Daoy (cell line): ENCODE measurements around the gene MT1A. TPM values are rescaled to one million over a fixed set of nuclear protein-coding genes. Genes with fewer than 3 reads are reported as not detected.

Experiments
- DNase-seq: peaks from one replicate; pipeline ENCODE4 v3.0.0-alpha.2; 2015; ENCODE audit warnings: low read depth
- total RNA-seq: library from RNA; depleted of rRNA; stranded (reverse); fragments of >200 nt; shearing (Covaris generic); gene quantifications from 2 replicates; pipeline ENCODE4 v1.2.3, GENCODE V29; 2014; rRNA removed

MT1A gene
- total RNA-seq, 1 experiment from 2014 or later = not detected

DNA sequence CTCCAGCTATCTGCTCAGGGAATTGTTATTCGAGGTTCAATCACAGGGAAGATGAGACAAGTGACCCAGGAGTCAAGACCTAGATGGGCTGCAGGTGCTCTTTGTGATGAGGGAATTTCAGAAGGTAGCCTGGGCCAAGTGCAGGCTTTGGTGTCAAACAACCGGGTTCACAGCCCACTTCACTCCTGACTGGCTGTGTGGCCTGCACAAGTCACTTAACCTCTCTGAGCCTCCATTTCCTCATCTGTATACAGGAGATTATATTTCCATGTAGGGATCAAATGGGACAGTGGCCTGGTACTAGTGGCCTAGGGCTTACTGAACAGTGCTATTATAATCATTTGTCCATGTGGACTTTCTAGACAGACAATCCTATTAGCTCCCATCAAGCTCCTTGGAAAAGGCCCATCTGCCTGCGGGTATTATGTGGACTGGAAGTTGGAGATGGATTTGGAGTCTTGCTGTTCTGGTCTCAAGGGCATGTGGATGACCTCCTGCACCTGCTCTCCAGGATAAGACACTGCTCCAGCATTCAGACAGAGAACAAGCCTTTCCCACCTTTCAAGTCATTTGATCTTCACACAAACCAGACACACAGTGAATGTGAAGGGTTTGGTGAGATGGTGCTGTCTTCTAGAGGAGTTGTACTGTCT is 40.7 kb downstream of the MT1A start:
- DNase-seq = no peak

DNA sequence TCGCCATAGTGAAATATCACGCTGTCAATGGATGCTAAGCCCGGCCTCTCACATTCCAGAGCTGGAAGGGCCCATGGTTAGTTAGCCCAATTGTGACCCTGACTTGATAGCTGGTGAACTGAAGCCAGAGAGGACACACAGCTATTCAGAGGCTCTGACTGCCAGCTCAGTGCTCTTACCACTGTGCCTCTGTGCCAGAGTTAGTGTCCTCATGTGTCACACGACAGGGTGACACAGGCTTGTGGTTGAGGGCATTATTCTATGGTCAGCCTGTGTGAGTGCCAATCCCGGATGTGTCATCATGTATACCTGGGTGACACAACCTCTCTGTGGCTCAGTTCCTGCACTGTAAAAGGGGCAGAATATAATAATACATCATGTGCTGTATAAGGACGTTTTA is 41.4 kb downstream of the MT1A start:
- DNase-seq = peak; percentile 28

DNA sequence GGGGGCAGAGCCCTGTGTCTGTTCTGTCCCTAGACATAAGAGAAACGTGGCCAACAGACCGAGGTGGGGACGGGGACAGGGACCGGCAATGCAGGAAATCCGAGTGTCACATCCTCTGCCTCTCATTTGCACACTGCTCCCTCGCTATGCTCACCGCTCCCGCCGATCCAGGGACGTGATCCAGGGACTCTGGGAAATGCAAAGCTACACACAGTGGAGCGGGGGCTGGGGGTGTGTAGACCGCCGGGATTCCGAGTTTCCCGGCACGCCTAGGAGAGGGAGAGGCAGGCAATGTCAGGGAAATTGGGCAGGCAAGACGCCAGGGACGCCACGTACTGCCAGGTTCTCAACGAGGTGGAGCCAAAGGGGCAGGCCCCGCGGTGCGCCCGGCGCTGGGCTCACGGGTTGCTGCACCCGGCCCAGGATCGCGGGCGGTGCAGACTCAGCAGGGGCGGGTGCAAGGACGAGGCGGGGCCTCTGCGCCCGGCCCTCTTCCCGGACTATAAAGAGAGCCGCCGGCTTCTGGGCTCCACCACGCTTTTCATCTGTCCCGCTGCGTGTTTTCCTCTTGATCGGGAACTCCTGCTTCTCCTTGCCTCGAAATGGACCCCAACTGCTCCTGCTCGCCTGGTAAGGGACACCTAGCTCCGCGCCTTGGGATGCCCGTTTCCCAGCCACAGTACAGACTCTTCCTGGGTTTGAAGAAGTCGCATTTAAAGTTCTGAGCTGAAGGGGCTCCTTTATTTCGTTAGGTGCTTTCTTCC is 43.7 kb downstream of the MT1A start, which contains the start of gene MT1X:
MT1X (plus strand) TSS at position 532 of the 764 bp plus-strand sequence; CDS start at position 603, 71 bp downstream.
- DNase-seq = peak; percentile 91

DNA sequence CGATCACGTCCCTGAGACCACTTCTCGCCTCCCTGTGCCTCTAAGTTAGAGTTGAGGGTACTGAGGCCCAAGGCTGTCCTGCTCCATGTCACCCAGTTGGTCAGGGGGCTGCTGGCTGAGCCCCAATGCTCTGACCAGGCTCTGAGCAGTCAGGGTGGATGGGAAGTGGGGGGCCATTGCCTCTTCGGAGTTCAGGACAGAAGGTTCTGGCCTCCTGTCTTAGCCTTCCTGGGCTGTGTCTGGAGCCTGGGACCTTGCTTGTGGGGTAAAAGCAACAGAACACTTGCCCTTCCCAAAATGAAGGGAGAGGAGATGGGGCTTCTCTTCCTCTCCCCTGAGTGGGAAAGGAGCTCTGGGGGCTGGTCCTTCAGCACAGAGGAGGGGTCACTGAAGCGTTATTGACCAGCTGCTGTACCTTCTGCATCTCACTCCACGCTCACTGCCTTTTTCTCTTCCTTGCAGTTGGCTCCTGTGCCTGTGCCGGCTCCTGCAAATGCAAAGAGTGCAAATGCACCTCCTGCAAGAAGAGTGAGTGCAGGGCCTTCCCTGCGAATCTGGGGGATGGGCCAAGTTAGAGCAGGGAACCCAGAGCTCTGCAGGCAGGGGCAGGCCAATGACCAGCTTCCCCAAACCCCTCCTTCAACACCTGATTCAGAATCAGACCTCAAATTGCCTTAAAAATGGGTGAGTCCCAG is 44.4 kb downstream of the MT1A start:
- DNase-seq = no peak

DNA sequence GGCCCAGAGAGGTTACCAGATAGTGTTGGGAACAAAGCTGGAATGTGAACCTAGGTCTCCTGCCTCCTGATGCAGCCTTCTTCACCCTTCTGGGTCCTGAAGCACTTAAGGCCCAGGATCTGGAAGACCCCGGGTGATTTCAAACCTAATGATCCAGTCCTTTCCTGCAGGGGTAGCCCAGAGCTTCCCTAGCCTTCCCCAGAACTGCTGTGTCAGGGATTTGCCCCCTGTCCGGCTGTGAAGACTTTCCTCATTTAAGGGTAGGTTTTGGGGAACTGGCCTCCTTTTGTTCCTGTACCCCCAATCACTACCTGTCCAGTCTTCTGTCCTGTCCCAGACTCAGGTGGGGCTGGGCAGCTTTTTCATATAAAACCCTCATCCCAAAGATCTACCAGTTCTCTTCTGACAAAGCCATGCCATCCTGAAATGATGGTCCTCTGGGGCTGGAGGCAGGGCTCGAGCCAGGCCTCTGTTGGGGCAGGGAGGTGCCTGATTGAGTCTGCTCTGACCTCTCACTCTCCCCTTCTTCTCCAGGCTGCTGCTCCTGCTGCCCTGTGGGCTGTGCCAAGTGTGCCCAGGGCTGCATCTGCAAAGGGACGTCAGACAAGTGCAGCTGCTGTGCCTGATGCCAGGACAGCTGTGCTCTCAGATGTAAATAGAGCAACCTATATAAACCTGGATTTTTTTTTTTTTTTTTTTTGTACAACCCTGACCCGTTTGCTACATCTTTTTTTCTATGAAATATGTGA is 45.1 kb downstream of the MT1A start:
- no peak for DNase-seq

DNA sequence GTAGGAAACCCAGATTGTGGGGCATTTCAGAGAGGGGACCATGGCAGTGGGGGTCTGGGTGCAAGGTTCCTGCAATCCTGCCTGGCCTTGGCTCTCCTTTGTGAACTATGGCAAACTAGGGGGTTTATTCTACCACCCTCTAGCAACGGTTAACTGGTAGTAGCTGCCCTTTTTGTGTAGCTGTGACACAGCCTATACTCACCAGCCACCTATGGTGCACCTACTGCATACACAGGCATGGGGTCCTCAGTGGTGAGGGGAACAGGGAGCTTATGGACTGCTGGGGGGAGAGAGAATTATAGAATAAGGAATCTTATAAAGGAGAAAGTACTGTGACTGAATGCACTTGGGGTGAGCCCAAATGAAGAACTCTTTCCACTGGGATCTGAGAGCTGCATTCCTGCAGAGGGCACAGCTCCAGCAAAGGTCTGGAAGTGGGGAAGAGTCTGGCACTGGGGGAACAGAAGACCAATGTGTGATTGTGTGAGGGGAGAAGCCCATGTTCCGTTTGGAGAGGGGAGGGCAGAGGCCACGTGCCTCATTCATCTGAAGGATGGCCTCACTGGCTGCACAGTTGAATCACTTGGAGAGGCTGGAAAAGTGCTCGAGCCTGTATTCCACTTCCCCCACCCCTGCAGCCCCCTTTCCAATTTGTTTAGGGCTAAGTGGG is 45.9 kb downstream of the MT1A start:
- DNase-seq = no peak

DNA sequence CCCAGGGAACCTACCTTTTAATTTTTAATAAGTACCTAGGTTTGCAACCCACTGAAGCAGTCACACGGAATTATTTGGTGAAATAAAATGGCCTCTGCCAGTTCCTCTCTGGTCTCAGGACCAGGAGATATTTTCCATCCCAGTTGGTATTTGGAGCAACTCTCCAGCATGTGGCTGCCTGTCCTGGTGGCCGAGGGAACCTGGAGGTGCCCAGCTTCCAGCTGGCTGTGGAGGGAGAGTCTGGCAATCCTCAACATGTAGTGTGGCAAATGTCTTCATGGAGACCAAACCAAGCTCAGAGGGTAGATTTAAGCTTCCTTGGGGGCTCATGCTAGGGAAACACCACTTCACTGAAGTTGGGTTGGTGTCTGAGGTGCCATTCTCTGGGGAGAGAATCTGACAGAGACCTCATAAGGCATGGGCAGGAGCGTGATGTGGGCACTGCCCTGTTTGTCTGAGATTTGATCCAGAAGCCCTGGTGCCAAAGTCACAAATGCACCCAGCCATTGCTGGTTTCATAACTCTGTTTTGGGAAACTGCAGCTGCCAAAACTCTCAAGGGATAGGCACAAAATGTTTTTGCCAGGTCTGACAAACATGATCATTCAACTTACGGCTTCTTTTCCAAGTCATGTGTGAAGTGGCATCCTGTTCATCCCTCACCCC is 46.6 kb downstream of the MT1A start:
- DNase-seq = no peak

DNA sequence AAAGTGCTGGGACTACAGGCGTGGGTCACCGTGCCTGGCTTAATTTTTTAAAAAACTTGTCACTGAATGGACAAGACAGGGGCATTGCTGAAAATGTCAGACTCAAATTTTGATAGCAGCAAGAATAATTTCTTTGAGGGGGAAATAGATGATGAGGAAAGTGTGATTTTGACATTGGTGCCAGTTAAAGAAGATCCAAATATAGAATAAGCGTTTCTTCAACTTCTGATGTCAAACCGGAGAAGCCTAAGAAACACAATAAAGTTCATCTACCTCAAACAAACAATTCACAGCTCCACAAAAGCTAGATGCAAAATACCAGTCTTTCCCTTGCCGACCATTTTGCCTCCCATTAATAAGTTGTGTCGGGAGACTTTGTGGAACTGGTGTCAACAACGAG is 48.3 kb downstream of the MT1A start:
- DNase-seq = no peak

DNA sequence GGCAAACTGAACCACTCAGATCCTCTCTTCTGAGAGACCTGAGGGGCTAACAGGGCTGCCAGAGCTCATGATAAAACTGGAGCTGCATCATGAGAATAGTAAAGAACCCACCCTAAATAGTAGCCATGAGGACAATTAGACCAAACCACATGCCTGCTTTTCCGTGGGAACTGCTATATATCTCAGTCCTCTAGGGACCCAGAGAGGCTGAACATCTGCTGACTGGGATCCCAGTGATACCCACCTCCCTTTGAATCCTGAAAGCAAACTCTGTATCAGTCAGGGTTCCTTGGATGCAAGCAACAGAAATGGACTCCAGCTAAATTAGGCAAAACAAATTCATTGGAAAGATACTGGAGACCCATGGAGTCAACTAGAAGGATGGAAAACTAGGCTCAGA is 50.3 kb downstream of the MT1A start:
- DNase-seq = no peak

DNA sequence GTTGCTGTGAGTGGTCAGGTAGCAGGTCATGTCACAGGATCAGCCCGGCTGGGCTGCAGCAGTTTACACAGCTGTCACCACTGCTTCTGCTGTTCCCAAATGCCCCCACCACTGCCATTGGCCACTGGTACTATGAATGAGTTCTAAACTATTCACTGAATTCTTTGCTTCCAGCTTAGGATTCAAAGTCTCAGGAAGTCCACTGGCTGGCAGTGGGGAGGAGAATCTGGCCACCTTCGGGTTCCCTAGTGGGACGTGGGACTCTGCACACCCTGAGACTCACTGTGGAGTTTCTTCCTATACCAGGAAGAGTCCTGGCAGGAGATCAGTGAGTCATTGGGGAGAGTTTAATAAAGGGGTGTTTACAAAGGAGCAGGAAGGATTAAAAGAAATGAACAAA is 50.7 kb downstream of the MT1A start:
- DNase-seq = no peak

Other genes with a start within 250 kb of the MT1A start
- 71.7 and 122 TPM in 2 replicates for gene AMFR, start 213.1 kb upstream of the MT1A start, total RNA-seq
- 102 and 128 TPM in 2 replicates for gene NUDT21, start 187.3 kb upstream of the MT1A start, total RNA-seq
- gene OGFOD1, start 187.1 kb upstream of the MT1A start, total RNA-seq = 61.5 and 152 TPM in 2 replicates
- 22.8 and 33.0 TPM in 2 replicates for gene BBS2, start 118.6 kb upstream of the MT1A start, total RNA-seq
- gene MT4, start 73.6 kb upstream of the MT1A start, total RNA-seq = not detected in 2 replicates
- not detected in 2 replicates for gene MT3, start 49.1 kb upstream of the MT1A start, total RNA-seq
- 207 and 248 TPM in 2 replicates for gene MT2A, start 30.1 kb upstream of the MT1A start, total RNA-seq
- gene MT1E, start 12.9 kb upstream of the MT1A start, total RNA-seq = 248 and 365 TPM in 2 replicates
- 0.74 and 7.4 TPM in 2 replicates for gene MT1M, start 6.0 kb upstream of the MT1A start, total RNA-seq
- gene MT1B, start 13.2 kb downstream of the MT1A start, total RNA-seq = not detected in 2 replicates
- 0.29 TPM in 1 of 2 replicates, not detected in the other for gene MT1F, start 19.3 kb downstream of the MT1A start, total RNA-seq
- gene MT1G, start 29.4 kb downstream of the MT1A start, total RNA-seq = 8.2 and 16.3 TPM in 2 replicates
- not detected in 2 replicates for gene MT1H, start 31.1 kb downstream of the MT1A start, total RNA-seq
- gene MT1X, start 43.8 kb downstream of the MT1A start, total RNA-seq = 70.4 and 106 TPM in 2 replicates
- gene NUP93, start 91.5 kb downstream of the MT1A start, total RNA-seq = 91.9 and 120 TPM in 2 replicates
- gene SLC12A3, start 226.5 kb downstream of the MT1A start, total RNA-seq = not detected in 2 replicates